Activated naive CD4-positive, alpha-beta T cell treated with anti-CD3 and anti-CD28 coated beads for 36 hours (primary cell): ENCODE results near the gene COL4A6. TPM values are rescaled to one million over a fixed set of nuclear protein-coding genes. Genes with fewer than 3 reads are reported as not detected.

Experiments used
- CTCF ChIA-PET: fragments of 350-600 bp; sonication (Branson Sonifier 250); formaldehyde crosslinking; loops from one replicate; lab custom pipeline; 2021; ENCODE audit warnings: antibody characterized with exemption; lab: Charles Lee
- DNase-seq: peaks from one replicate; pipeline ENCODE4 v3.0.0-alpha.2; 2020
- H3K27ac Mint-ChIP-seq: one replicate; pipeline ENCODE4 v1.8.0; 2021; ENCODE audit warnings: mild to moderate bottlenecking, mixed read lengths
- H3K27me3 Mint-ChIP-seq: one replicate; pipeline ENCODE4 v1.8.0; 2021; ENCODE audit warnings: low read depth, mixed read lengths
- H3K36me3 Mint-ChIP-seq: one replicate; pipeline ENCODE4 v1.8.0; 2021; ENCODE audit warnings: low read depth, mixed read lengths
- H3K4me1 Mint-ChIP-seq: one replicate; pipeline ENCODE4 v1.8.0; 2021; ENCODE audit warnings: low read depth, mixed read lengths
- H3K4me3 Mint-ChIP-seq: one replicate; pipeline ENCODE4 v1.8.0; 2021; ENCODE audit warnings: mild to moderate bottlenecking, moderate library complexity, mixed read lengths
- H3K9me3 Mint-ChIP-seq: one replicate; pipeline ENCODE4 v1.8.0; 2021; ENCODE audit warnings: mixed read lengths
- intact Hi-C: fragments of 100-400 bp; cut with micrococcal nuclease; formaldehyde crosslinking; loops from one replicate; pipeline ENCODE4 v1.15.1; 2023
- total RNA-seq, 2 experiments: library from RNA; stranded (reverse); gene quantifications; one replicate each; pipeline ENCODE4 v1.2.3, GENCODE V29; 2021

COL4A6 gene
- total RNA-seq, 2 experiments from 2014 or later: not detected

DNA sequence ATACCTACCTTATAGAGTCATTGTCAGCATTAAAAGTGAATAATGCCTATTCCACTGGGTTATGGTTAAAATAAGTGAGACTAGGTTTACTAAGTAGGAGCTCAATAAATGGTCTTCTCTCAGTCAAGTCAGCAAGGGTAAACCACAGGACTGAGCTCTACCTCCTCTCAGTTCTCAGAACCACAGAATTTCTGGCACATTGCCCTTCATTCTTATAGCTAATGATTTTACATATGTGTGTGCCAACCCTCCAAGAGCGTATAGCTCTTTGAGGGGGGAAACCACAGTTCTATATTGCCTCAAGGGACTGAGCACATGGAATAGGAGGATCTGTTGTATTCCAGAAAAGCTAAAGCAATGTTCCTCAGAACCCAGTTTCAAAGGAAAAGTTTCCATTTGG, 221.8 kb downstream of the COL4A6 start:
- Mint-ChIP-seq H3K27me3 (no peaks in the 10 kb centered on the region), H3K4me3 (no peak overlapping the region), H3K36me3 (no peaks in the 10 kb centered on the region), H3K9me3 (no peaks in the 10 kb centered on the region), H3K4me1 (no peaks in the 10 kb centered on the region), H3K27ac (no peak overlapping the region)
- DNase-seq: no peak
- CTCF ChIA-PET: interaction anchor here (0.7 to 1.6 kb wide), 2 partner anchors 8 to 9 kb away, joined by 3 to 4 read pairs; no protein-coding TSS in a partner anchor
- intact Hi-C loops: no loop called here

DNA sequence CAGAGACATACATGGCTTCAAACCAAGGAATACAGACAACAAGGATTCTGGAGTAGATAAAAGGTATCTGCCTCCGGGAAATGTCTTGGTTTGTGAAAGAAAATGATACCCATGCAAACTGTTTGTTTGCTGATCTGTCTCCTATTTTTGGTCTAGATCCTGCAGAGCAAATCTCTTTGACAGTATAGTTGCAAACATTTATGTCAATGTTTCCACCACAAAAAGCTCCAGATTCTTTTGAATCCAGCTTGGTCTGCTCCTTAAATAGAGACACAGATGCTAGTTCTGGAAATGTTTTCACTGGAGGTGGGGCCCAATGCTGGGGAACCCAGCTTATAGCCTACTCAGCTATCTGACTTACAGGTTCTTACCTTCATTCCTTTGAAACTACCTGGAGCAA, 226.9 kb downstream of the COL4A6 start:
- CTCF ChIA-PET: interaction anchor here (0.7 kb wide), 1 partner anchor 186 kb away, joined by 3 read pairs; no protein-coding TSS in a partner anchor
- Mint-ChIP-seq H3K27me3 (no peaks in the 10 kb centered on the region), H3K4me3 (no peak overlapping the region), H3K27ac (no peak overlapping the region), H3K9me3 (no peaks in the 10 kb centered on the region), H3K36me3 (no peaks in the 10 kb centered on the region), H3K4me1 (no peaks in the 10 kb centered on the region)
- no peak for DNase-seq
- intact Hi-C loops: no loop called here

DNA sequence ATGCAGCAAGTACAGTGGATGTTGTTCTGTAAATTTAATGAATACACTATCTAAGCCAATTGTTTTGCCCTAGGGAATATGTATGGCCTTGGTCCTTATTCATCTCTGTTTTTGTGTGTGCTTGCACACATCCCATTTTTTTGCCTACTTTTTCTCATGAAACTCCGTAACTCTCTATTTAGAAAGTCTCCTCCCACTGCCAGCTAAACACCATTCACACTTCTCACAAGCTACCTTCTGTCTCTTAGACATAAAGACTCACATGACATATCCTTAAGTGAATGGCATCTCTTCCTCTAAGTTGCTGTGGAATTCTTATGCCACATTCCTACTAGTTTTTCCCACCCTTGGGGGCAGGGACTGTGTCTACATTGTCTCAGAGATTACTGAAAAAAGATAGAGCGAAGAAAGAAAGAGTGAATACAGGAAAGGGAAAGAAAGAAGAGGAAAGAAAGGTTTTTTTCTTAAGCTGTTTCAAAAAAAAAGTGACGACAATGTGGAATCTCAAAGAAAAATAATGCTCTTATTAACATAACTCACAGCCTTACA, 229.1 kb downstream of the COL4A6 start:
- Mint-ChIP-seq H3K27me3 (no peaks in the 10 kb centered on the region), H3K36me3 (no peaks in the 10 kb centered on the region), H3K4me1 (no peaks in the 10 kb centered on the region), H3K9me3 (no peaks in the 10 kb centered on the region), H3K27ac (no peak overlapping the region), H3K4me3 (no peak overlapping the region)
- intact Hi-C loops: no loop called here
- CTCF ChIA-PET: no interaction called here
- DNase-seq: no peak

DNA sequence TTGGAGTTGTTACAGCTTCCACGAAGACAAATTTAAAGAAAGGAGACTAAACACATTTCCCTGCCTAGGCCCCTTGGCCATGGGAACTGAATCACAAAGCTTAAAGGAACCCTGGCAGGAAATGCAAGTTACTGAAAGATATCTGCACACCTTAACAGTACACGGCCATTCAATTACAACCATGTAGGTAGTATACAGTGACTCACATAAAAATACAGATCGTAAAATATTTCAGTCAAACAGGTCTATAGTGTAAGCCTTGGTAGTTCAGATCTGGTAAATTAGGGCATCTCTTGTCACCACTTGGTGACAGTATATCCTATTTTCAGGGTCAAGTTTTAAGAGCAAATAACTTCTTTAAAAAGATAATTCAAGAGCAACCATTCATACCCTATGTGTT, 234.7 kb downstream of the COL4A6 start:
- no peak overlapping the region for H3K4me3 Mint-ChIP-seq
- H3K4me1 Mint-ChIP-seq: no peaks in the 10 kb centered on the region
- CTCF ChIA-PET: no interaction called here
- no peaks in the 10 kb centered on the region for H3K27me3 Mint-ChIP-seq
- DNase-seq: no peak
- no peaks in the 10 kb centered on the region for H3K9me3 Mint-ChIP-seq
- H3K36me3 Mint-ChIP-seq: no peaks in the 10 kb centered on the region
- intact Hi-C loops: no loop called here
- no peak overlapping the region for H3K27ac Mint-ChIP-seq

DNA sequence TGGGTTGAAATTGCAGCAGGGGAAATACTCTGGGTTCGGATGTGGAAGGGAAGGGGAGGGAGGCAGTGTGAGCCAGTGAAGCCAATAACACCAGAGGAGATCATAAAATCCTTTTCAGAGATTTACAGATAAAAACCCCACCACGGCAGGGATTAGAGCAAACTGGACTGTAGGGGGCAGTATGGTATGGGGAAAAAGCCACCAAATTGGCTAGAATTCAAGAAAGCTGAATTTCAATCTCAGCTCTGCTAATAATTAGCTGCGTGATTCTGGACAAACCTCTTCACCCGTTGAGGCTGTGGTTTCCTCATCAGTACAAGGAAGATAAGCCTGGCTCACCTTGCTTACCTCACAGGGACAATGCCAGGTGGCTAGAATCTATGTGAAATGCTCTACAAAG, 238.5 kb downstream of the COL4A6 start:
- no peaks in the 10 kb centered on the region for H3K9me3 Mint-ChIP-seq
- H3K4me3 Mint-ChIP-seq: no peak overlapping the region
- H3K27ac Mint-ChIP-seq: no peak overlapping the region
- H3K27me3 Mint-ChIP-seq: no peaks in the 10 kb centered on the region
- CTCF ChIA-PET: interaction anchor here (0.6 to 1.6 kb wide), 2 partner anchors 25 to 164 kb away, joined by 4 to 7 read pairs; no protein-coding TSS in a partner anchor
- H3K36me3 Mint-ChIP-seq: no peaks in the 10 kb centered on the region
- intact Hi-C loops: no loop called here
- peak; percentile 20 for DNase-seq
- H3K4me1 Mint-ChIP-seq: no peaks in the 10 kb centered on the region

DNA sequence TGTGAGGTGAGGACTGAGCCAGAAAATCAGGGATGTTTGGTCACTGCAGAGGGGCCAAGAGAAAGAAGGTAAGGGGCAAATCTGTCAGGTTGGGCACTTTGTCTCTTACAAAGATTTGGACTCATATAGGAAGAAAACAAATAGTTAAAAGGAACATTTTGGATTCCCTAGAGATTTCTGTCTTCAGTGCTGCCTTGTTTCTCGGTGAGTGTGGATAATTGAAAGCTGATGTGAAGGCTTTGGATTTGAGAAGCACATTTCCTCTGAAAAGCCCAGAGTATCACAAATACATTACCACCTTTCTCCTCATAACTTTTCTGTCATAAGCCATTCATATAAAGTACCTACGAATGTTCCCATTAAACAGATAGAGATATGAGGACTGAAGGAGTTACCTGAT, 239.2 kb downstream of the COL4A6 start:
- Mint-ChIP-seq H3K9me3 (no peaks in the 10 kb centered on the region), H3K27me3 (no peaks in the 10 kb centered on the region), H3K4me3 (no peak overlapping the region), H3K4me1 (no peaks in the 10 kb centered on the region), H3K27ac (no peak overlapping the region), H3K36me3 (no peaks in the 10 kb centered on the region)
- intact Hi-C loops: no loop called here
- no peak for DNase-seq
- CTCF ChIA-PET: no interaction called here

DNA sequence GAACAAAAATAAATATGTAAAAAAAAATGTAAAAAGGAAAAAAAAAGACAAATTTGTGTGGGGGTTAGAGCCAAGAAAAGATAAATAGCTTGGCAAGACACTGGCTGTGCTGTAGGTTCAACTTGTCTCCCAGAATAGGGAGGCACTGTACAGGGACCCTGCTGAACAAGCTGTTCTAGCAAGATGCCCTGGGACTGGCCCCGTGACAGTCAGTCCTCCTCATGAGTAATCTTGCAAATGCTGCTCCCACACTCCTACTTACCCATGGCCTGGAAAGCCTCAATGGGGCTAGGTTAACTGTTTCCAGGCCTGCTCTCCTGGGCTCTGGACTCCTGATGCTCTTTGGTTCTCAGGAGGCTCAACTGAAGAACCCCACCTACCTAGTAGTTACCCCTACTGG, 239.8 kb downstream of the COL4A6 start:
- no peak for DNase-seq
- Mint-ChIP-seq H3K27ac (no peak overlapping the region), H3K9me3 (no peaks in the 10 kb centered on the region), H3K4me1 (no peaks in the 10 kb centered on the region), H3K27me3 (no peaks in the 10 kb centered on the region), H3K36me3 (no peaks in the 10 kb centered on the region), H3K4me3 (no peak overlapping the region)
- intact Hi-C loops: no loop called here
- CTCF ChIA-PET: no interaction called here

DNA sequence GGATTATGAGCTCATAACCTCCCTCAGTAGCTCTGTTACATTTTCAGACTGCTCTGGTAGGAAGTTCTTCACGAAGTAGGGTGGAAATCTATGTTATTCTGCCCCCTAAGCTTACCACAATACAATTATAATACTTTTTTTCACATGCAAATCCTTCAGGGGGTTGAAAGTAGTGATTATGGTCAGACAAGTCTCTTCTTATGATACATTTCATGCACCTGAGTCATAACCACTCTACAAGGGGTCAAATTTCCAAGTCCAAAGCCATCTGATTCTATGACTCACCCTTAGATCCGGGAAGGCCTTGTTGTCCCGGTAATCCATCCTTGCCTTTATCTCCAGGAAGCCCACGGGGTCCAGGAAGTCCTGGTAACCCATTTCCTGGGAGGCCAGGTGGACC, 251.4 kb downstream of the COL4A6 start:
- no peaks in the 10 kb centered on the region for H3K27me3 Mint-ChIP-seq
- CTCF ChIA-PET: no interaction called here

DNA sequence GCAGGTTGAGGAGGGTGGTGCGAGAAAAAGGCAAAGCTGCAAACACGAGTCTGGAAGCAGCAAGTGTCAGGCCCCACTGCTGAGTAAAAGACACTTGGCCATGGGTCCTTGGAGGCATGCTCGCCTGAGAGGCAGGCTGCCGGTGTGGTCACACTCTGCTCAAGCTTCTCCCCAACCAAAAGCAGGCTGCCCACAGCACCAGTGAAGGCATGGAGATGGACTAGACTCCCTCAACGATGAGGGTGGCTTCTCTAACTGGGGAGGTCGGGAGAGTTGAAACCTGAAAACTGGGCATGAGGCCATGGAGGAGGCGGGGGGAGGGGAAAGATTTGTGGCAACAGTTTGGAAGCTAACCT, 260.1 kb downstream of the COL4A6 start:
- H3K36me3 Mint-ChIP-seq: no peaks in the 10 kb centered on the region
- CTCF ChIA-PET: interaction anchor here (0.6 kb wide), 1 partner anchor 15 kb away, joined by 3 read pairs; no protein-coding TSS in a partner anchor

More for the DNA sequence above, 251.4 kb downstream of the COL4A6 start:
- Mint-ChIP-seq H3K27ac (no peak overlapping the region), H3K4me1 (no peaks in the 10 kb centered on the region), H3K9me3 (no peaks in the 10 kb centered on the region), H3K4me3 (no peak overlapping the region), H3K36me3 (no peaks in the 10 kb centered on the region)
- DNase-seq: no peak
- intact Hi-C loops: no loop called here

DNA sequence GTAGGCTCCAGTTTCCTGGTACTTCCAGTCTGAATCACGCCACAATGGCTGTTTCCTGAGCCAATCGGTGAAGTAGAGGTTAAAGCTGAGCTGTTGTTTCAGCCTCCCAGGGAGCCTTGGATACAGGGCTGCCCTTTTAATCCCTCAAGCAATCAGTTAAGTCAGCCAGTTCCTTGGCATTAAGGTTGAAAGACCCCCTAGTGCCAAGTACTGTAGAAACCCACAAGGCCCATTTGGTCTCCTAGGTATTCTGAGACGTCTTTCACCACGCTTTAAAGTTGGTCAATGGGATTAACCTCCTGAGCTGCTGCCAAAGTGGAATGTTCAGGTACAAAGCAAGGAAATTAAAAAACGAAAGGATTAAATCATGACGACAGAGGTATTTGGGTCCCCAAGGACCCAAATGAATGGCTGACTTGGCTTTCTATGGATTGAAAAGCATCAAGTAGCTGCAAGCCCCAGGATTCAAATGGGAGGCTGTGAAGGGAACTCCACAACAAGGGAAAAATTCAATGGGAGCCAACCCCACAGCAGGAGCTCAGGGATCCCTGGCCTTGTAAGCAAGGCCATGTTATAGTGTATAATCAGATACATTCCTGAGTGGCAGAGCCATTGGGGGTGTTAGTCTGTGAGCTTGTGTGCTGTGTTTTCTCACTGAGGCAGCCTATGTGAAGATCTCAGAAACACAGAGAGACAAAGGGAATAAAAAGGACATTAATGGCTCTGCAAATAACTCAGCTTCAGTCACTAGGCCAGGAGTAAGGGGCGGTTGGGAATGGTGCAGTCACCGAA, 260.7 kb downstream of the COL4A6 start:
- no peaks in the 10 kb centered on the region for H3K36me3 Mint-ChIP-seq
- no peak overlapping the region for H3K27ac Mint-ChIP-seq
- DNase-seq: no peak
- H3K9me3 Mint-ChIP-seq: no peaks in the 10 kb centered on the region
- H3K4me3 Mint-ChIP-seq: no peak overlapping the region
- intact Hi-C loops: no loop called here
- no peaks in the 10 kb centered on the region for H3K27me3 Mint-ChIP-seq
- no peaks in the 10 kb centered on the region for H3K4me1 Mint-ChIP-seq
- CTCF ChIA-PET: no interaction called here

More for the DNA sequence above, 260.1 kb downstream of the COL4A6 start:
- no peak overlapping the region for H3K27ac Mint-ChIP-seq
- H3K9me3 Mint-ChIP-seq: no peaks in the 10 kb centered on the region
- H3K4me3 Mint-ChIP-seq: no peak overlapping the region
- H3K4me1 Mint-ChIP-seq: no peaks in the 10 kb centered on the region
- intact Hi-C loops: no loop called here
- H3K27me3 Mint-ChIP-seq: no peaks in the 10 kb centered on the region
- DNase-seq: no peak

DNA sequence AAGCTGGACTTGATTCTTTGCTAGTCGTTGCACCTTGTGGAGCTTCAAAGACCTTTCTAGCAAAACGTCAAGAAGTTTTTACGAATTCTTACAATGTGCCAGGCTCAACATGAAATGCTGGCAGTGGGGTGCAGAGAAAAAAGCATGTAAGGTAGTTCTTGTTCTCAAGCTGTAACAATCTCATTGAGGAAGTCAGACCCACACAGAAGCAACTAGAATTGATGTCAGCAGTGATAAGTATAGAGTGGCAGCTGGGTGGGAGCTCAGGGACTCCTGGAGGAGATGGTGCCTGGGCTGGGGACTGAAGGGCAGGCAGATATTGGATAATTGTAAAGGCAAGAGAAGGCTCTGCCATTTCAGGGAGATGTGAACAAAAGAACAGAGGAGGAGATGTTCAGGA, 264.3 kb downstream of the COL4A6 start:
- CTCF ChIA-PET: no interaction called here
- Mint-ChIP-seq H3K36me3 (no peaks in the 10 kb centered on the region), H3K9me3 (no peaks in the 10 kb centered on the region), H3K4me3 (no peak overlapping the region), H3K27ac (no peak overlapping the region), H3K4me1 (no peaks in the 10 kb centered on the region), H3K27me3 (no peaks in the 10 kb centered on the region)
- DNase-seq: no peak
- intact Hi-C loops: no loop called here

DNA sequence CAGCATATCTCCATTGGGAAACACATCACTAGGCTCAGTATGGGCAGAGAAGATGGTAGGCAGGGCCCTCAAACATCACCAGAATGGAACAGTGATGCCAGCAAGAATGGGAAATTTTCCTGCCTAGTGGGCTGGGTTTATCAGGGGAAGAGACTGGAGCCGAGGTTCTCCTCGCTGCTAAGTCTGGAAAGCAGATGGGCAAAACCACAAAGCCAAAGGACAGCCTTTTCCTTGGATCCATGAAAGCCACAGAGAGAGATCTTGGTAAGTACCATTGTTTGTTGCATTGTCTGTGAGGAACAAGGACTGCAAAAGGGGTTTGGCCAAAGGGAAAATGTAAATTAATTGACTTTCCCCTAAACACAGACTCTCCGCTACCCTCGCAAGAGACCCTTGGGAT, 266.6 kb downstream of the COL4A6 start:
- Mint-ChIP-seq H3K36me3 (no peaks in the 10 kb centered on the region), H3K27ac (no peak overlapping the region), H3K4me3 (no peak overlapping the region), H3K4me1 (no peaks in the 10 kb centered on the region), H3K9me3 (no peaks in the 10 kb centered on the region), H3K27me3 (no peaks in the 10 kb centered on the region)
- no peak for DNase-seq
- intact Hi-C loops: no loop called here
- CTCF ChIA-PET: interaction anchor here (0.6 kb wide), 1 partner anchor 366 kb away, joined by 3 read pairs; no protein-coding TSS in a partner anchor

DNA sequence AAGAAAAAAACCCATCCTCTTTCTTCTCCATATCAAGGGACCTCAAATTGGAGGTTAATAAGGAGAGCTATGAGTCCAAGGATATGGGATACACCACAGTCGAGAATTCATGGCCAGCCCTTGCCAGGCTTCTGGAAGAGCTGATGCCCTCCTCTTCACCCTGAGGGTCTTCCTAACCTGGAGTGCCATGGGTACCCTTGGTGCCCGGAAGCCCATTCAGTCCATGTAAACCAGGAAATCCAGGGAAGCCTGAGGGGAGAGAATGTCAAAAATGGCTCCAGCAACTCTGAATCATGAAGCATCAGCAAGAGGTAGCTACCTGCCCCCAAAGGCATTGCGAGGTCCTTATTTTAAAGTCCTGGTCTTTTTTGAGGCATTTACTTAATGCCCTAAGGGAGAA, 268.5 kb downstream of the COL4A6 start:
- H3K9me3 Mint-ChIP-seq: no peaks in the 10 kb centered on the region
- intact Hi-C loops: no loop called here
- no peaks in the 10 kb centered on the region for H3K27me3 Mint-ChIP-seq
- DNase-seq: no peak
- no peaks in the 10 kb centered on the region for H3K36me3 Mint-ChIP-seq
- H3K4me3 Mint-ChIP-seq: no peak overlapping the region
- H3K27ac Mint-ChIP-seq: no peak overlapping the region
- H3K4me1 Mint-ChIP-seq: no peaks in the 10 kb centered on the region
- CTCF ChIA-PET: no interaction called here
